Measurements from ENCODE around the gene FHOD3. TPM values are rescaled to one million over a fixed set of nuclear protein-coding genes. Genes with fewer than 3 reads are reported as not detected.

Gene FHOD3
- total RNA-seq, 1 experiment from 2014 or later: 0.34 TPM

GRCh38 chr18:36485772-36486171, 188.3 kb downstream of the FHOD3 start:
- BruUV-seq (replicated peaks): no TSS peak
- Histone ChIP-seq H3K36me3 (ENCODE audit: insufficient read depth, low read length, poor library complexity, severe bottlenecking) (no peaks in the 10 kb centered on the region), H3K4me1 (ENCODE audit: insufficient read depth, low read length, poor library complexity, severe bottlenecking) (no peaks in the 10 kb centered on the region), H3K9me3 (ENCODE audit: low read depth, low read length, poor library complexity, severe bottlenecking) (no peaks in the 10 kb centered on the region), H3K27me3 (replicated peaks; ENCODE audit: insufficient read depth, low read depth, low read length, poor library complexity) (peaks cover 7% of the 10 kb centered on the region), H3K27ac (ENCODE audit: low read depth, low read length, poor library complexity, severe bottlenecking) (no peak overlapping the region), H3K4me3 (ENCODE audit: low read depth, low read length, poor library complexity, severe bottlenecking) (no peak overlapping the region)
- intact Hi-C loops (cut with micrococcal nuclease; ENCODE audit: unreplicated experiment): no loop called here
- POLR2A ChIA-PET (ENCODE audit: low non-redundant PET): no interaction called here
- CTCF ChIA-PET: no interaction called here
- TF ChIP-seq EZH2 (IDR thresholded peaks at IDR 0.05; ENCODE audit: borderline replicate concordance, low read depth, low read length, poor library complexity, severe bottlenecking) (no peak), CTCF (conservative IDR thresholded peaks at IDR 0.05; ENCODE audit: low read depth, low read length) (no peak)
- no peak for DNase-seq (ENCODE audit: low spot score)

DNA sequence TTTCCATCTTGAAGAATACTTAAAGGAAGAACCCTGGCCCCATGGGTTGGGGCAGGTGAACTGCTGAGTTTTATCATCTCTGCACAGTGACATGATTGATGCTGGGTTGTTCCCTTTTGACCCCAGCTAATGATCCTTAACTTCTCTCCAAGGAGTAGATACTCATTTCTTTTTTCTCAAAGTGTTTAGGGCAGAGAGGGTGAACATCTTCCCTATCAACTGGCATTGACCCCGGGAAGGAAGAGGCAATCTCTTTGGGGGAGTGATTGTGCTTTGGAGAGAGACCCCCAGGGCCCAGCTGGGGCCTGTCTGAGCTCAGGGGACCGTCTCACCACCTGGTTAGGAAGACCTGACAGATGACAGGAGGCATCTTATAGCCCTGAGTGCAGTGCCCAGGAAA, 190.6 kb downstream of the FHOD3 start:
- CTCF ChIA-PET: no interaction called here
- intact Hi-C loops (cut with micrococcal nuclease; ENCODE audit: unreplicated experiment): no loop called here

GRCh38 chr18:36490897-36491296, 193.4 kb downstream of the FHOD3 start:
- Histone ChIP-seq H3K36me3 (ENCODE audit: insufficient read depth, low read length, poor library complexity, severe bottlenecking) (no peaks in the 10 kb centered on the region), H3K4me1 (ENCODE audit: insufficient read depth, low read length, poor library complexity, severe bottlenecking) (no peaks in the 10 kb centered on the region), H3K4me3 (ENCODE audit: low read depth, low read length, poor library complexity, severe bottlenecking) (no peak overlapping the region), H3K9me3 (ENCODE audit: low read depth, low read length, poor library complexity, severe bottlenecking) (no peaks in the 10 kb centered on the region), H3K27me3 (replicated peaks; ENCODE audit: insufficient read depth, low read depth, low read length, poor library complexity) (peaks cover 7% of the 10 kb centered on the region), H3K27ac (ENCODE audit: low read depth, low read length, poor library complexity, severe bottlenecking) (no peak overlapping the region)
- intact Hi-C loops (cut with micrococcal nuclease; ENCODE audit: unreplicated experiment): no loop called here
- DNase-seq (ENCODE audit: low spot score): no peak
- ChIA-PET CTCF (no interaction called here), POLR2A (ENCODE audit: low non-redundant PET) (no interaction called here)
- no TSS peak for BruUV-seq (replicated peaks)
- TF ChIP-seq EZH2 (IDR thresholded peaks at IDR 0.05; ENCODE audit: borderline replicate concordance, low read depth, low read length, poor library complexity, severe bottlenecking): no peak
- no peak for TF ChIP-seq CTCF (conservative IDR thresholded peaks at IDR 0.05; ENCODE audit: low read depth, low read length)

More for the DNA sequence above, 190.6 kb downstream of the FHOD3 start:
- no peak overlapping the region for H3K4me3 ChIP-seq (ENCODE audit: low read depth, low read length, poor library complexity, severe bottlenecking)
- H3K4me1 ChIP-seq (ENCODE audit: insufficient read depth, low read length, poor library complexity, severe bottlenecking): no peaks in the 10 kb centered on the region
- no peak overlapping the region for H3K27ac ChIP-seq (ENCODE audit: low read depth, low read length, poor library complexity, severe bottlenecking)
- no peaks in the 10 kb centered on the region for H3K36me3 ChIP-seq (ENCODE audit: insufficient read depth, low read length, poor library complexity, severe bottlenecking)
- H3K9me3 ChIP-seq (ENCODE audit: low read depth, low read length, poor library complexity, severe bottlenecking): no peaks in the 10 kb centered on the region
- peaks cover 7% of the 10 kb centered on the region for H3K27me3 ChIP-seq (replicated peaks; ENCODE audit: insufficient read depth, low read depth, low read length, poor library complexity)
- POLR2A ChIA-PET (ENCODE audit: low non-redundant PET): no interaction called here
- BruUV-seq (replicated peaks): no TSS peak
- TF ChIP-seq EZH2 (IDR thresholded peaks at IDR 0.05; ENCODE audit: borderline replicate concordance, low read depth, low read length, poor library complexity, severe bottlenecking) (no peak), CTCF (conservative IDR thresholded peaks at IDR 0.05; ENCODE audit: low read depth, low read length) (no peak)
- DNase-seq (ENCODE audit: low spot score): no peak

Data from A673 (cell line).